DMS153 (cell line): Measurements from ENCODE around the gene CST2.
"Not testable (repeated sequence)": the region's sequence is repeated elsewhere in the genome, so short reads cannot be mapped to it uniquely, and the experiment has no call there.

Source experiments
- DNase-seq: peaks from one replicate; lab custom pipeline; 2025; lab: John Stamatoyannopoulos, UW

The CST2 gene

DNA sequence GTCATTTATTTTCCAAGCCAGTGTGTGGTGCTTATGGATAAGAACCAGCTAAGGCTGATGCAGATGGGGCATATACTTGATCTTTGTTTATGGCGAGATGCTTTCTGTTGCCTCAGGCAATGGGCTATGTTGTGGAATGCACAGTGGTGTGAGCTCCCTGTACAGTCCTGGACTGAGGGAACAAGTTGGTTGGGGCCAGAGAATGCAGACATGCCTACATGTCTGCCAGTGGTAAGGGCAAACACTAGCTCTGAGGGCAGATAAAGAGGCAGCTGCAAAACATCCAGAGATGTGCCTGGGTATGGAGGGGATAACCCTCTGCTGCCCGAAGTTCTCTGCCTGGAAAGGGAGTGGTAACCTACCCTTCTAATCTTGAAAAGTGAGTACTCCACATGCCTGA lies 16.2 kb downstream of the CST2 start:
- DNase-seq, result not testable (repeated sequence)

DNA sequence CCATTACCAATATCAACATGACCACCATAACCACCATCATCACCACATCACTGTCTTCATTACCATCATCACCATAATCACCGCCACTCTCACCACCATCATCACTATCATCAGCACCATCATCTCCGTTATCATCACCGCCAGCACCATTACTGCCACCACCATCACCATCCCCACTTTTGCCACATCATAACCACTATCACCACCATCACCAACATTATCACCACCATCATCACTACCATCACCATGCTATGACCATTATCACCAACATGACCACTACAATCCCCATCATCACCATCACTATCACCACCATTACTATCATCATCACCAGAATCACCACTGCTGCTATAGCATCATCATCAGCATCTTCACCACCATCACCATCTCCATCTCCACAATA lies 25.7 kb downstream of the CST2 start:
- DNase-seq, result no peak

- DNase-seq, result not testable (repeated sequence)
Measured at GRCh38 chr20:23799216-23799847, 27.2 kb downstream of the CST2 start.

- no peak for DNase-seq
Measured at GRCh38 chr20:23795526-23795925, 31.0 kb downstream of the CST2 start.

GRCh38 chr20:23794841-23795240 lies 31.7 kb downstream of the CST2 start:
- no peak for DNase-seq

GRCh38 chr20:23794065-23794464 lies 32.5 kb downstream of the CST2 start:
- DNase-seq, result no peak

DNA sequence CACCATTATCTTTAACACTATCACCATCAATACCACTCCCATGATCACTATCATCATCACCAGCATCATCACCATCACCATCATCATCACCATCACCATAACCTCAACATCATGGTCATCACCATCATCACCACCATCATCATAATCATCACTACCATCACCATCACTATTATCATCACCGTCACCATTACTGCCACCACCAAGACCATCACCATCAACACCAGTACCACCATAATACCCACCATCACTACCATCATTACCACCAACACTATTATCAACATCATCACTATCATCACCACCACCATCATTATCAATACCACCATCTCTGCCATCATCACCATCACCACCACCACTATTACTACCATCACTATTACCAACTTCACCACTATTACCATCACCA lies 43.1 kb downstream of the CST2 start:
- no peak for DNase-seq

GRCh38 chr20:23782366-23782983 lies 44.1 kb downstream of the CST2 start:
- DNase-seq, result no peak

DNA sequence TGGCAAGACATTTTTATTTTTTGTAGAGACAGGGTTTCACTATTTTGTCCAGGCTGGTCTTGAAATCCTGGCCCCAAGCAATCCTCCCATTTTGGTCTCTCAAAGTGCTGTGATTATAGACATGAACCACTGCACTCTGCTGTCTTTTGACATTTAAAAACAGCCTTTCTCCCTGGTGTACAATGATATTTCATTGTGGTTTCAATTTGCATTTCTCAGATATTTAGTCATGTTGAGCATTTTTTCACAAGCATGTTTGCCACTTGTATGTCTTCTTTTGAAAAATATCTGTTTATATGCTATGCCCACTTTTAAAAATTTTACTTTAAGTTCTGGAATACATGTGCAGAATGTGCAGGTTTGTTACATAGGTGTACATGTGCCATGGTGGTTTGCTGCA lies 47.9 kb downstream of the CST2 start:
- not testable (repeated sequence) for DNase-seq

- not testable (repeated sequence) for DNase-seq
Measured at GRCh38 chr20:23777380-23777779, 49.1 kb downstream of the CST2 start.

GRCh38 chr20:23776067-23776771 lies 50.3 kb downstream of the CST2 start:
- no peak for DNase-seq

DNA sequence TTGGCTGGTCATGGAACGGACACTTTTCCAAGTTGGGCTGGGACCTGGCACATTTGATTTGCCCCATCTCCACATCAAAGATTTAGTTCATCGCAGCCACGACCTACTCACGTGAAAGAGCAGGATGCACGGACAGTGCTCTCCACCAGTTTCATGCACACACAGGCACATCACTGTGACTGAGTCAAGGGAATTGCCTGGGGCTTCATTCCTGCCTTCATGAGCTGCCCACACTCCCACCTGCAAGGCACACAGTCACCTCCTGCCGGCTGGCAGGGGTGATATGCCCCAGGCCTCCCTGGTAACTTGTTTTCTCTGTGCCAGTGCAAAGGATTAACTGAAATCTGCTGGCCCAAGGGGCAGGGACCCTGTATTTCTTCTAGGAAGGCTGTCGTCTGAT lies 52.4 kb downstream of the CST2 start:
- DNase-seq, result no peak
